Endothelial cell of umbilical vein (primary cell): ENCODE measurements around the gene PCDHGB4. TPM values are rescaled to one million over a fixed set of nuclear protein-coding genes. Genes with fewer than 3 reads are reported as not detected.
"Not testable (repeated sequence)": the region's sequence is repeated elsewhere in the genome, so short reads cannot be mapped to it uniquely, and the experiment has no call there.

Experiments used
- BruUV-seq: library from RNA; stranded (reverse); fragments of 400-500 nt; replicated peaks from 2 replicates; lab custom pipeline; 2021; lab: Mats Ljungman, UMichigan
- CTCF ChIA-PET: fragments of 300-600, 350-600 bp; sonication (Branson Sonifier 250); formaldehyde crosslinking; loops from one replicate; lab custom pipeline; 2021; ENCODE audit warnings: antibody characterized with exemption, inconsistent platforms; lab: Charles Lee
- POLR2A ChIA-PET: fragments of 300-600, 350-600 bp; sonication (Branson Sonifier 250); formaldehyde crosslinking; loops from one replicate; lab custom pipeline; 2021; ENCODE audit warnings: antibody characterized with exemption, inconsistent platforms; lab: Charles Lee
- DNase-seq: peaks from one replicate; pipeline ENCODE4 v3.0.0-alpha.2; 2011; ENCODE audit warnings: low read depth, low spot score
- FAIRE-seq: peaks from 2 replicates; lab custom pipeline; 2011; peaks lifted over from hg19 to GRCh38; lab: Jason Lieb, UNC
- H2AFZ ChIP-seq: 2 replicates; pipeline ENCODE4 v1.6.0; 2012; ENCODE audit warnings: low read depth, low read length, control low read depth, inconsistent platforms
- H3K27ac ChIP-seq: 2 replicates; pipeline ENCODE4 v1.5.1; 2011; ENCODE audit warnings: low read depth, mild to moderate bottlenecking, control low read depth, low read length, moderate library complexity; ENCODE audit not compliant: insufficient read depth
- H3K27me3 ChIP-seq, 2 experiments: 2 replicates each; pipeline versions ENCODE4 v1.6.0 to v1.6.1; 2011; ENCODE audit warnings: low read length in 2 of 2, mixed read lengths in 1 of 2; ENCODE audit not compliant: control insufficient read depth in 2 of 2, insufficient read depth in 2 of 2
- H3K36me3 ChIP-seq, 2 experiments: 2 replicates in 1 of 2; 3 replicates in 1 of 2; pipeline ENCODE4 v1.5.1; 2011; ENCODE audit warnings: low read length in 2 of 2, mild to moderate bottlenecking in 1 of 2, moderate library complexity in 1 of 2; ENCODE audit not compliant: control insufficient read depth in 2 of 2, insufficient read depth in 2 of 2; ENCODE audit errors: extremely low read depth in 1 of 2
- H3K4me1 ChIP-seq: 3 replicates; pipeline ENCODE4 v1.5.1; 2011; ENCODE audit warnings: mild to moderate bottlenecking, low read length; ENCODE audit not compliant: control insufficient read depth, insufficient read depth; ENCODE audit errors: extremely low read depth
- H3K4me2 ChIP-seq: 2 replicates; pipeline ENCODE4 v1.6.1; 2011; ENCODE audit warnings: low read length, control low read depth, mixed read lengths; ENCODE audit not compliant: insufficient read depth
- H3K4me3 ChIP-seq, 3 experiments: fragments of 200-600 bp in 1 of 3; sonication (generic), shearing (Covaris generic) in 1 of 3; replicated peaks in 1 of 3; 2 replicates each; pipeline ENCODE4 v1.5.1; 2011 to 2016; ENCODE audit warnings: control low read depth in 3 of 3, low read length in 3 of 3, mild to moderate bottlenecking in 2 of 3, inconsistent platforms in 1 of 3, low read depth in 1 of 3, moderate library complexity in 1 of 3; ENCODE audit not compliant: insufficient read depth in 1 of 3
- H3K79me2 ChIP-seq: 2 replicates; pipeline ENCODE4 v1.6.0; 2012; ENCODE audit warnings: low read length, inconsistent platforms; ENCODE audit not compliant: control insufficient read depth, insufficient read depth
- H3K9ac ChIP-seq: replicated peaks from 2 replicates; pipeline ENCODE3; 2011; ENCODE audit warnings: low read length, control low read depth; ENCODE audit not compliant: insufficient read depth; ENCODE audit errors: extremely low read depth
- H3K9me1 ChIP-seq: replicated peaks from 3 replicates; pipeline ENCODE4 v1.6.0; 2011; ENCODE audit warnings: mild to moderate bottlenecking, low read length; ENCODE audit not compliant: control insufficient read depth, insufficient read depth; ENCODE audit errors: extremely low read depth
- H3K9me3 ChIP-seq: replicated peaks from 2 replicates; pipeline ENCODE4 v1.5.1; 2012; ENCODE audit warnings: low read length, inconsistent platforms; ENCODE audit not compliant: control insufficient read depth, insufficient read depth
- H4K20me1 ChIP-seq: replicated peaks from 2 replicates; pipeline ENCODE3; 2011; ENCODE audit warnings: mild to moderate bottlenecking, low read length; ENCODE audit not compliant: control insufficient read depth, insufficient read depth; ENCODE audit errors: extremely low read depth
- CTCF ChIP-seq, 2 donors: IDR thresholded peaks; 1 replicate in 1 of 2; 2 replicates in 1 of 2; pipeline ENCODE4 v1.5.1; 2011; ENCODE audit warnings: low read length in 2 of 2, mild to moderate bottlenecking in 2 of 2, moderate library complexity in 2 of 2, control low read depth in 1 of 2, inconsistent platforms in 1 of 2, low read depth in 1 of 2; ENCODE audit not compliant: insufficient read depth in 1 of 2; ENCODE audit errors: extremely low read depth in 1 of 2
- EZH2 ChIP-seq: IDR thresholded peaks from 2 replicates; pipeline ENCODE4 v1.6.1; 2012; ENCODE audit warnings: borderline replicate concordance, low read depth, mild to moderate bottlenecking, moderate library complexity, low read length, inconsistent platforms; ENCODE audit not compliant: severe bottlenecking
- FOS ChIP-seq: IDR thresholded peaks from 2 replicates; pipeline ENCODE4 v1.6.1; 2011; ENCODE audit warnings: mild to moderate bottlenecking, low read length, moderate library complexity, borderline replicate concordance; ENCODE audit not compliant: insufficient read depth
- dilution Hi-C: fragments of 300-500 bp; cut with MboI; formaldehyde crosslinking; loops from one replicate; pipeline ENCODE4 v1.15.0; 2019; ENCODE audit warnings: low sequenced_read_pairs; ENCODE audit not compliant: extremely low pct_ligation_motif_present
- intact Hi-C: fragments of 100-400 bp; cut with micrococcal nuclease; formaldehyde crosslinking; loops from one replicate; pipeline ENCODE4 v1.10.0; 2022
- polyA plus RNA-seq, 4 experiments: library from polyadenylated mRNA; depleted of rRNA in 3 of 4; stranded (reverse) in 3 of 4; unstranded in 1 of 4; fragments of >200 nt; gene quantifications; 2 replicates each; pipeline versions ENCODE4 v1.2.1 to v1.2.3, GENCODE V29; 2011 to 2012; ENCODE audit warnings: missing spikeins in 1 of 4
- total RNA-seq: library from RNA; stranded (reverse); gene quantifications from 2 replicates; pipeline ENCODE4 v1.2.3, GENCODE V29; 2021

The PCDHGB4 gene
- total and polyA plus RNA-seq, 2 donors (not counting 3 experiments of a cell fraction or from before 2014, with no cell fraction given): 6.5 to 6.9 TPM

GRCh38 chr5:141338538-141339306 is 48.8 kb upstream of the PCDHGB4 start, which contains the start of gene PCDHGA2:
Gene PCDHGA2, plus strand, starts transcription at chr5:141338760.
- intact Hi-C loops: loop anchor here (5.0 kb wide), 1 partner anchor 184 kb away; no protein-coding TSS in a partner anchor
- peak within 1 kb of the TSS; percentile 69 for H2AFZ ChIP-seq
- CTCF ChIA-PET: interaction anchor here (0.6 to 3.0 kb wide), 28 partner anchors 8 to 228 kb away, joined by 3 to 51 read pairs (median 7); partner anchors contain the start of genes PCDHB14, PCDHGA1, PCDHGA10 and PCDHGA11
- H3K79me2 ChIP-seq: no peaks in the 10 kb centered on the region
- H3K4me2 ChIP-seq: peak within 1 kb of the TSS; percentile 53
- H3K27ac ChIP-seq: no peak within 1 kb of the TSS
- peak; percentile 59 for DNase-seq
- no peaks in the 10 kb centered on the region for H3K36me3 ChIP-seq
- TSS peak; percentile 19 for BruUV-seq
- dilution Hi-C loops: no loop called here
- TF ChIP-seq FOS (no peak), EZH2 (no peak), CTCF (IDR thresholded peaks at IDR 0.05; ENCODE audit: extremely low read depth in 1 of 2, insufficient read depth in 1 of 2, low read depth in 1 of 2, low read length in 2 of 2) (peak; percentile 43 to 54)
- H3K27me3 ChIP-seq: peaks cover 15 to 66% of the 10 kb centered on the region in 2 experiments
- H3K4me3 ChIP-seq: peak within 1 kb of the TSS in 2 of 3 experiments; percentile 16 to 53
- no peaks in the 10 kb centered on the region for H4K20me1 ChIP-seq
- H3K4me1 ChIP-seq: no peaks in the 10 kb centered on the region
- H3K9me1 ChIP-seq: no peaks in the 10 kb centered on the region
- FAIRE-seq: peak; percentile 86
- POLR2A ChIA-PET: no interaction called here
- H3K9me3 ChIP-seq: no peaks in the 10 kb centered on the region
- H3K9ac ChIP-seq: no peak within 1 kb of the TSS

- H3K79me2 ChIP-seq, H2AFZ ChIP-seq, dilution Hi-C loops, DNase-seq, intact Hi-C loops, POLR2A ChIA-PET, H3K4me3 ChIP-seq, FAIRE-seq, H3K9ac ChIP-seq, H3K4me1 ChIP-seq, H3K9me3 ChIP-seq, BruUV-seq, H3K4me2 ChIP-seq, H3K9me1 ChIP-seq, H3K36me3 ChIP-seq, H4K20me1 ChIP-seq, H3K27ac ChIP-seq: not testable (repeated sequence)
- peaks cover 14 to 51% of the 10 kb centered on the region in 2 experiments for H3K27me3 ChIP-seq
- CTCF ChIA-PET: interaction anchor here (3.8 kb wide), 1 partner anchor 223 kb away, joined by 38 read pairs; no protein-coding TSS in a partner anchor
Observed at GRCh38 chr5:141340781-141341354, 46.6 kb upstream of the PCDHGB4 start.
